Subcutaneous adipose tissue (tissue), 4 donors: ENCODE data around the gene WNT3. TPM values are rescaled to one million over a fixed set of nuclear protein-coding genes. Genes with fewer than 3 reads are reported as not detected.

Source experiments
- total RNA-seq, 4 donors: library from RNA; depleted of rRNA; stranded (reverse); fragments of >200 nt; gene quantifications; one replicate each; pipeline ENCODE4 v1.1.0, GENCODE V29; 2016
- TF ChIP-seq, protein P1 (sequence below): fragments of 450-650 bp; IDR thresholded peaks from one replicate; pipeline ENCODE4 v1.5.1; 2016; ENCODE audit warnings: low read depth, mild to moderate bottlenecking, control low read depth, antibody characterized with exemption, moderate library complexity

WNT3 gene
- total RNA-seq, 4 donors from 2014 or later: 0.16 to 9.6 (median 0.54) TPM

DNA sequence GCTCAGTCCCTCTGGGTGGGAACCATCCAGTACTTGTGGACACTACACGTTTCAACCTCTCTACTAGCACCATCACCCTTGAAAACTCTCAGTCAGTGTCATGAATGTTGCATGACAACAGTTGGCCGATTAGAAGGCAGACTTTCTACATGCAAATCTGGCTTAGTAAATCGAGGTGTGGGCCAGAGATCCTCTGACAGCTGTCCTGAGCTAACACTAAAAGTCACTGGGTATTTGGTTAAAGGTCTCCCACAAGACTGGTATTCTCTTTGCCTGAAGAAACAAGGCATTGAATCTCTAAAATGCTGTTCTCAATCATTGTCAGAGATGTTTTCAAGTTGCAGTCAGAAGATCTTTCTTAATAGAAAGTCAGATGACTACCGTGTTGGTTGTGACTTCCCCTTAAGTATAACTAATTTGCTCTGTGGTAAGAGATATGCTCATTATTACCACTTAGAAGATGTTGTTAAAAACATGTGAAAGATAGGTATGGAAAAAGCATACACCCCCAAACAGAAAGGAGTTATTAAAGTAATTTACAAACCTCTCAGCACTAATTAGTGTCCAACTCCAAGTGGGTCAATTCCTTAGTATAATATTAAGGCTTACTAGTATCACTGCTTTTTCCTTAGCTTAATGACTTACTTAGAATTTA is 62.3 kb downstream of the WNT3 start:
- TF ChIP-seq, protein P1, sequence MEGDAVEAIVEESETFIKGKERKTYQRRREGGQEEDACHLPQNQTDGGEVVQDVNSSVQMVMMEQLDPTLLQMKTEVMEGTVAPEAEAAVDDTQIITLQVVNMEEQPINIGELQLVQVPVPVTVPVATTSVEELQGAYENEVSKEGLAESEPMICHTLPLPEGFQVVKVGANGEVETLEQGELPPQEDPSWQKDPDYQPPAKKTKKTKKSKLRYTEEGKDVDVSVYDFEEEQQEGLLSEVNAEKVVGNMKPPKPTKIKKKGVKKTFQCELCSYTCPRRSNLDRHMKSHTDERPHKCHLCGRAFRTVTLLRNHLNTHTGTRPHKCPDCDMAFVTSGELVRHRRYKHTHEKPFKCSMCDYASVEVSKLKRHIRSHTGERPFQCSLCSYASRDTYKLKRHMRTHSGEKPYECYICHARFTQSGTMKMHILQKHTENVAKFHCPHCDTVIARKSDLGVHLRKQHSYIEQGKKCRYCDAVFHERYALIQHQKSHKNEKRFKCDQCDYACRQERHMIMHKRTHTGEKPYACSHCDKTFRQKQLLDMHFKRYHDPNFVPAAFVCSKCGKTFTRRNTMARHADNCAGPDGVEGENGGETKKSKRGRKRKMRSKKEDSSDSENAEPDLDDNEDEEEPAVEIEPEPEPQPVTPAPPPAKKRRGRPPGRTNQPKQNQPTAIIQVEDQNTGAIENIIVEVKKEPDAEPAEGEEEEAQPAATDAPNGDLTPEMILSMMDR: no peak

DNA sequence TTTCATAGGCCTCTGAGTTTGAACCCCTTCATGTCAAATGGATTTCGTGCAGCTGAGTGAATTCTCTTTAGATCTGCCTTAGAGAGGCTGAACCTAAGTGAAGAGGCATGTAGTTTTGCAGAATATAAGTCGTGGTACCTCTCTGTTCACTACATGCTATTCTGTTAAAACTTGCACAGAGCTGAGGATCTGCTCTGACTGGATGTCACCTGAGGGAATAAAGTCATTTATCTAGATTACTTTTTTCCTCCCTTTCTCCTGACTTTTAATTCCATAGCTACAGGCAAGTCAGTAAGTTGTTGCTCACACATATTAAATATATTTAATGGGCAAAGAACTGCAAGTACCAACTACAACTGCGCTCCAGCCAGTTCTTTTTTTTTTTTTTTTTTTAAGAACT is 64.7 kb downstream of the WNT3 start:
- TF ChIP-seq, protein P1: no peak

DNA sequence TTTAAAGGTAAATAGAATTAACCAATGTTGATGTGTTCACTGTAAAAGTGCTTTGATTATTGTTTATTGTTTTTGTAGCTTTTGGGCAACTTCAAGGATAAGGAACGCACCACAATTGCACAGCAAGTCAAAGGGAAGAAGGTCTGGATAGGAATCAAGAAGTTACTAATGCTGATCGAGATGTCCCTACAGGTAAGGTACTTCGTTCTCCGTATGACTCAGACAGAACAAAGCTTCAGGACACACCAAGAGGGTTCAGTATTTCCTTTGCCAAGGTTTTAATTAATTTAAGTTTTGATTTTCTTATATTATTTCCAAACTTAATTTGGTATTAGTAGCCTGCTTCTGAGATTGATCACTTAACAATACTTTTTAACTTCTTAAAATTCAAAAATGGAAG is 67.1 kb downstream of the WNT3 start:
- TF ChIP-seq, protein P1: no peak

DNA sequence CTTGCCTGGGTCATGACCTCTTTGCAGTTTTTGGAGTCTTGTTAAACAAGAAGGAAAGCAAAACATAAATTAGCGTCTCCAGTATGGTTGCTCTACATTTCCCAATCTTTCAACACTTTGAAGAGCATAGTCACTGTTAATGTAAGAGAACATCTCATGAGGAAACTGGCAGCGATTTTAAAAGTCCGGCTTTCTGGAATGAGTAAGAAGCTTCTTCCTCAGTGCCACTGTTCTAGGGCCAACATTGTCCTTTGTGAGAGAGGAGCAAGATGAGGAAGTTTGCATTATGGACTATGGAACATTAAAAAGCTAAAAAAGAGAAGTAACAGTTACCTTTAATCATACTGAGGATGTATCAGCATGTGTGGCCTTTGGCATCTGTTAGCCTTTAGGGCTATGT is 73.1 kb downstream of the WNT3 start:
- TF ChIP-seq, protein P1: no peak

DNA sequence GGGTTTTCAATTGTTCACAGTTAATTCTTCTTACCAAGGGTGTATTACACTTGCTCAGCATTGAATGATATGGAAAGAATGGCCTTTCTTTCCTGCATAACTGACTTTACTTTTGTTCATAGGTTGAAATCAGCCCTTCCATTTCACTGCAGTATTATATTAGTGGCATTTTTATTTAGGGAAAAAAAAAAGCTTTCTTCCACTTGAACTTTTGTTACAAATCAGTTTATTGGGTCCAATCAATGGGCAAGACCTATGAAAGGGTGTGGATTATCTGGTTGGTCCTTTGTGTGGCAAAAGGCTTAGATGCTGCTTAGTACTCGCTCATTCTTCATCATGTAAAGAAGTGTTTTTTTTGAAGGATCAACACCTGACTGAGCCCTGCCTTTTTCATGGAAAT is 74.1 kb downstream of the WNT3 start:
- TF ChIP-seq, protein P1: no peak

DNA sequence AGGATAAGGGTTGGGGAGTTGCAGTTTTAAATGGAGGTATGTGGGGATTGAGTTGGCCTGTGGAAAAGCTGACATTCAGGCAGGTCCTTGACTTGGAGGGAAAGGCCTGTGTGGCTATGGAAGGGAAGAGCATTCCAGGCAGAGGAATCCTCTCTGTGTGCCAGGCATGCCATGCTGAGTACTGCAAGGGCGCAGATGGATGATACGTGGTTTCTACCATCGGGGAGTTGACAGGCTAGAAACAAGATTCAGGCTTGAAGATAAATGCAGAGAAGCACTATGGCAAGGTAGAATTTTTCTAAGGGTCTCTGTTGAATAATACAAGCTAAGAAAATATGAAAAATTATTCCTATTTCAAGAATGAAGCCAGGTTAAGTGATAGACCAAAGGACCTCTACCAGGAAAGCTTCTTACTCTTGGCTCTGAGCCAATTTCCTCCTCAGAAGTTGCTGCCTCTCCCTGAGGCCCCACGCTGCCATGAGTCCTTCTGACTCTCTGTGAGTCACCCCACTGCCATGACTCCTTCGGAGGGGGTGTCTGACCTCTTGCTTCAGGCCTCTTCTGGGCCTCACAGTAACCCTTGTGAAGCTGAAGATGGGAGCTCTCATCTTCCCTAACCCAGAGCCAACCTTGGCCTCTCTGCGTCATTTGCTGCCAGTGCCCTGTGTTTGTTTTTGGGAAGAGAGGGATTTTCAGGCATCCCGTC is 75.8 kb downstream of the WNT3 start:
- TF ChIP-seq, protein P1: no peak

DNA sequence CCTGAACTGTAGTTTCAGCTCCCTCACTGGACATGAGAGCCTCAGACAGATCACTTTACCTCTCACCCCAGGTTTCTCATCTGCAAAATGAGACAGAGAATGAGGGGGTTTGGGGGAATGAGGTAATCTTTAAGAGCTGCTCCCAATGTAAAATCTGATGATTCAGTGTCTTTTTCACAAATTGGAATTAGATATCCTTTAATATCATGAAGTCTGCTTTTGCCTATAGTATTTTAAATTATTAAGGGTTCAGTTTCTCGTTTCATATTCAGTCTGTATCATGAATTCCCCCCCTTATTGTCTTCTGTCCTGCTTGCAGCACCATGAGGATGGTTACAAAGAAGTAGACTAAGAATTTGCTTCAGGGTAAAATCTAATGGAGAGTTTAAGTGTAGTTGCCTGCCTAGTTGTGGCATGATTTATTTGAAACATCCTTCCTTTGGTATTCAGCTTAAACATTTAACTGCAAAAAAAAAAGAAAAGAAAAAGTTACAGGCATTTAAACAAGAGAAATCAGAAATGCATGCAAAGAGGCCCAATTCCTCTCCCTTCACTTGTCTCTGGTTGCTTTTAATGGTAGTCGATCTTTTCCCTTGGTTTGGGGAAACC is 77.3 kb downstream of the WNT3 start:
- TF ChIP-seq, protein P1: no peak
